ENCODE measurements around the gene IMPG2.

IMPG2 gene

DNA sequence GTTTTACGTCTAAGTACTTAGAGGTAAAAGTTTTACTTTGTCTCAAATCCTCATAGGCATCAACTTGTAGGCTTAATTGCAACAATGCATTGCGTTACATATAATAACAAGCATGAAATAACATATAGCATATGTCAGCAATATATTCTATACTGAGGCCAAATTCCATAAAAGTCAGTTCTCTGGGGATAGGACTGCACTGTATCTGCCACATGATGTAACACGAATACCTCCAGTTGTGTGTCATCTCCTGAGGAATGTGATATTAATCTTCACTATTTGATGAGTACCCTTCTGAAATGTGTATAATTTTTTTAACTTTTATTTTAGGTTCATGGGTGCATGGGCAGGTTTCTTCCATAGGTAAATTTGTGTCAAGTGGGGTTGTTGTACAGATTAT, 126.4 kb downstream of the IMPG2 start:
- no peak overlapping the region for H3K4me3 ChIP-seq (ENCODE audit: low read depth, low read length)
- TF ChIP-seq, protein P1, sequence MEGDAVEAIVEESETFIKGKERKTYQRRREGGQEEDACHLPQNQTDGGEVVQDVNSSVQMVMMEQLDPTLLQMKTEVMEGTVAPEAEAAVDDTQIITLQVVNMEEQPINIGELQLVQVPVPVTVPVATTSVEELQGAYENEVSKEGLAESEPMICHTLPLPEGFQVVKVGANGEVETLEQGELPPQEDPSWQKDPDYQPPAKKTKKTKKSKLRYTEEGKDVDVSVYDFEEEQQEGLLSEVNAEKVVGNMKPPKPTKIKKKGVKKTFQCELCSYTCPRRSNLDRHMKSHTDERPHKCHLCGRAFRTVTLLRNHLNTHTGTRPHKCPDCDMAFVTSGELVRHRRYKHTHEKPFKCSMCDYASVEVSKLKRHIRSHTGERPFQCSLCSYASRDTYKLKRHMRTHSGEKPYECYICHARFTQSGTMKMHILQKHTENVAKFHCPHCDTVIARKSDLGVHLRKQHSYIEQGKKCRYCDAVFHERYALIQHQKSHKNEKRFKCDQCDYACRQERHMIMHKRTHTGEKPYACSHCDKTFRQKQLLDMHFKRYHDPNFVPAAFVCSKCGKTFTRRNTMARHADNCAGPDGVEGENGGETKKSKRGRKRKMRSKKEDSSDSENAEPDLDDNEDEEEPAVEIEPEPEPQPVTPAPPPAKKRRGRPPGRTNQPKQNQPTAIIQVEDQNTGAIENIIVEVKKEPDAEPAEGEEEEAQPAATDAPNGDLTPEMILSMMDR (IDR thresholded peaks at IDR 0.05; ENCODE audit: insufficient read depth, low read length, missing control alignments) = no peak
- ChIA-PET CTCF (interaction anchor here (1.6 to 5.7 kb wide), 2 partner anchors 14 to 300 kb away, joined by 4 to 52 read pairs; no protein-coding TSS in a partner anchor), POLR2A (no interaction called here)
- no peak for DNase-seq (ENCODE audit: low read depth, low spot score)

DNA sequence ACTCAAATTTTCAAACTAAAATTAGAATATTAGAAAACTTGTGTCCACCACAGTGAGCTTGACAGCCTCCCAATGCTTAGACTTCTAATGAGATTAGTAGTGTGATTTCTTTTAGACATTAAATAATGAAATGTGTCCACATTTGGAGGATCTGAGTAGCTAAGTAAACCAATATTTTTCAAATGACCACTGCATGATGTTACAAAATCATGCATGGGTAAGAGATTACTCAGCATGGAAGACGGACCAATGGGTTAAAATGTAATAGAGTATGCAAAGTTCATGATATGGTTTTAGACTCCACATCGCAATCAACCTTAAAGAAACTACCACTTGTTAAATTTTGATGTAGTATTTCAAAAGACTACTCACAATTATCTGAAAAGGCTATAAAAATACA, 130.6 kb downstream of the IMPG2 start:
- ChIA-PET POLR2A (interaction anchor here (0.7 kb wide), 1 partner anchor 62 kb away, joined by 3 read pairs; no protein-coding TSS in a partner anchor), CTCF (interaction anchor here (1.0 to 5.7 kb wide), 2 partner anchors 288 to 296 kb away, joined by 3 to 52 read pairs; no protein-coding TSS in a partner anchor)
- H3K4me3 ChIP-seq (ENCODE audit: low read depth, low read length) = no peak overlapping the region
- no peak for DNase-seq (ENCODE audit: low read depth, low spot score)
- TF ChIP-seq, protein P1 (IDR thresholded peaks at IDR 0.05; ENCODE audit: insufficient read depth, low read length, missing control alignments) = no peak

DNA sequence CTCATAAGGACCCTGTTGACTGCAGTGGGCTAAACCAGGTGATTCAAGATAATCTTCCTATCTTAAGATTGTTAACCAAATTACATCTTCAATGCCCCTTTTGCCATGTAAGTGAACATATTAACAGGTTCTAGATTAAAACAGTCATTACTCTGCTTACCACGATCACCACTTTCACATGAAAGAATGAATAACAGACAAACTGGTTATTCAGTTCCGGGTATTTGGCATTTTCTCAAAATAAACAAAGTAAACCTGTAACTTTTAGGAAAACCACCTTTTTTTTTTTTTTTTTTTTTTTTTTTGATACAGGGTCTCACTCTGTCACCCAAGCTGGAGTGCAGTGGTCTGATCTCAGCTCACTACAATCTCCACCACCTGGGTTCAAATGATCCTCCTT, 131.2 kb downstream of the IMPG2 start:
- TF ChIP-seq, protein P1 (IDR thresholded peaks at IDR 0.05; ENCODE audit: insufficient read depth, low read length, missing control alignments) = no peak
- no peak overlapping the region for H3K4me3 ChIP-seq (ENCODE audit: low read depth, low read length)
- CTCF ChIA-PET = interaction anchor here (0.6 to 5.7 kb wide), 2 partner anchors 242 to 295 kb away, joined by 3 to 52 read pairs; no protein-coding TSS in a partner anchor
- POLR2A ChIA-PET = no interaction called here
- no peak for DNase-seq (ENCODE audit: low read depth, low spot score)

DNA sequence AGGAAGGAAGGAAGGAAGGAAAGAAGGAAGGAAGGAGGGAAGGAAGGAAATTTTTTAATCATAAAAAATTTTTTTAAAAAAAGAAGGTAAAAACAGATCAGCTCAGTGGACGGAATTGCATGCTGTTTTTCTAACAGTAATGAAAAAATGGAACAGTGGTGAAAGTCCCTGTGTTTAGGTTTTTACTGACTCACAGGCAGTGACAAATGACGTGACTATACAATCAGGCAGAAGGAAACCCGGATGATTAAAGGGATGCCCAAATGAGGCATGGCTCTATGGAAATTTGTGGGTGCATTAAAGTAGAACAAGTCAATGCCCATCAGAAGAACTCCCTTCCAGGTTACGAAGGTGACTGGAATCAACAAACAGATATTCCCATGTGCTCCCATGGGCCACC, 135.0 kb downstream of the IMPG2 start:
- CTCF ChIA-PET = interaction anchor here (2.1 kb wide), 1 partner anchor 11 kb away, joined by 9 read pairs; no protein-coding TSS in a partner anchor

DNA sequence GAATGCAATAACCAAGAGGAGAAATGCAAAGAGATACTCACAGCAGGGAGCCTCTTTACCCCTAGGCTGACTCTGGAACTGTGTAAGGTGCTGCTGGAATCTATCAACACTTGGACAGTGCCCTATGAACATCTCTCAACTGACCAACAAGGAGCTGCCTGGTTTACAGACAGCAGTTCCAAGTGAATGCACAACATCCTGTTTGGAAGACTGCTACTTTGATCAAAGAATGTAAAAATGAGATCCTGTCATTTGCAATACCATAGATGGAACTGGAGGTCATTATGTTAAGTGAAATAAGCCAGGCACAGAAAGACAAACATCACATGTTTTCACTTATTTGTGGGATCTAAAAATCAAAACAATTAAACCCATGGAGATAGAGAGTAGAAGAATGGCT, 136.3 kb downstream of the IMPG2 start:
- CTCF ChIA-PET = interaction anchor here (1.0 kb wide), 1 partner anchor 13 kb away, joined by 3 read pairs; no protein-coding TSS in a partner anchor
- POLR2A ChIA-PET = no interaction called here
- no peak for DNase-seq (ENCODE audit: low read depth, low spot score)
- TF ChIP-seq, protein P1 (IDR thresholded peaks at IDR 0.05; ENCODE audit: insufficient read depth, low read length, missing control alignments) = no peak
- H3K4me3 ChIP-seq (ENCODE audit: low read depth, low read length) = no peak overlapping the region

More for the DNA sequence above, 135.0 kb downstream of the IMPG2 start:
- TF ChIP-seq, protein P1 (IDR thresholded peaks at IDR 0.05; ENCODE audit: insufficient read depth, low read length, missing control alignments) = no peak
- no peak for DNase-seq (ENCODE audit: low read depth, low spot score)
- POLR2A ChIA-PET = no interaction called here
- H3K4me3 ChIP-seq (ENCODE audit: low read depth, low read length) = no peak overlapping the region

DNA sequence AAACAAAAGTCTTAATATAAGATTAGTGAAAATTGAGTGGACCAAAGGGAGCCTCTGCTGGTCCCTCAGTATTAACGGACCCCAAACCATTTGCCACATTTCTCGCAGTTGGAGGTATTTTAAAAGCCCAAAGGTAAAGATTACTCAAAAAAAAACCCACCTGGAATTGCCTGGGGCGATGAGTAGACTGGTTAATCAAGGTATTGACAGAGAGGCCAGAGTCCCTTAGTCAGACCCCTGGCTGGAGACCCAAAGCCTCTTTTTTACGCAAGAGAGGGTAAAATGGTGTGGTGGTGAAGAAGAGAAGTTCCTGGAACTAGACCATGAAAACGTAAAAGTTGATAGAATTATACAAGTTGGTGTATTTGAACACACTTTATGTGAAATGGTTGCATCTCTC, 137.2 kb downstream of the IMPG2 start:
- ChIA-PET CTCF (interaction anchor here (1.9 kb wide), 1 partner anchor 13 kb away, joined by 4 read pairs; no protein-coding TSS in a partner anchor), POLR2A (no interaction called here)
- TF ChIP-seq, protein P1 (IDR thresholded peaks at IDR 0.05; ENCODE audit: insufficient read depth, low read length, missing control alignments) = no peak
- no peak for DNase-seq (ENCODE audit: low read depth, low spot score)
- H3K4me3 ChIP-seq (ENCODE audit: low read depth, low read length) = no peak overlapping the region
